GM21367 (cell line): ENCODE results near the gene SOX6.

ENCODE experiments used
- ATAC-seq: cut with Tn5 transposase; IDR thresholded peaks from one replicate; pipeline ENCODE4 v1.9.1; 2021; ENCODE audit not compliant: unreplicated experiment

Gene SOX6

DNA sequence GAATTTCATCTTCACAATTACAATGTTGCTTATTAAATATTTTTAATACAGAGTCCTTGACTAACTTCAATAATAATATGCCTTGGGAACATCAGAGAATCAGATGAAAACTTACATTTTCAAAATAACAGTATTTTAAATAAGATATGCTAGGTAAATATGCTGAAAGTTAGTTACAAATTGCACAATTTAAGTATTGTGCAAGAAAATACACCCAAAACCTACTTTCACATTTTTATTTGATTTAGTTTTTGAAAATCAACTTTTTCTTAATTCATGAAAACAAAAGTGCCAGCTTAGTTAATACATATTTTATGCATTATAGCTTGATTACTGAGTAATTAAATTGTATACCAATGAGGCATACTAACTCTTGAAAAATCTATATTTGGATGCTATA lies 76.8 kb downstream of the SOX6 start:
- no peak for ATAC-seq

DNA sequence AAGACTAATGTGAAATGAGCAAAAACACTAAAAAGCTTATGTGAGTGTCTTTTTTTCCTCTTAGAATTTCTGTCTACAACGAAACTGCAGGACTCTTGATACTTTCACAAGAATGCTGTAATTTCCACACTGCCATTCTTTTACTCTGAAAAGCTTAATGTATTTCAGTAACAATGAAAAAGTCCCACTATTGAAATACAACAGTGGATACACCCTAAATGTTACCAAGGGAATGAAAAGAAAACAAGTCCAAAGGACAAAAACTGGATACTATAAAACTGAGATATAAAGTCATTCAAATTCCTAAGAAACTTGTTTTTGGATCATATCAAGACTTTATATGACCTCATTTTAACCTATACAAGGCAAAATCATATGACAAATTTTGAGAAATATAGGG lies 77.4 kb downstream of the SOX6 start:
- ATAC-seq: no peak

DNA sequence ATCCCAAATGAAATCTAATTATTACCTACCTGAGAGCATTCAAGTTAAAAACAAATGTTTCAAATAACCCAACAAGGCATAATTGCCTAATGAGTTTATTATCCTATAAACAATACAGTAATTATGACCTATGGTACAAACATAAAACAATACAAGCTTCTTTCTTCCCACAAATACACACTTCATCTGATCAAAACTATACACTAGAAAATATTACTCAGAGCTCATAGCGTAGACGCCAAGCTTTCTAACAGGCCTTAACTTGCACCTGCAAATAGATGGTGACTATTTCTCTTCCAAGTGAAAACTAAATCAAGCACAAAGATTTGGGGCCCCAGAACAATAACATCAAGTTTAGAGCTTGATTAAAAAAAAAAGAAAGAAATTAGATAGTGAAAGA lies 78.1 kb downstream of the SOX6 start:
- ATAC-seq: no peak

DNA sequence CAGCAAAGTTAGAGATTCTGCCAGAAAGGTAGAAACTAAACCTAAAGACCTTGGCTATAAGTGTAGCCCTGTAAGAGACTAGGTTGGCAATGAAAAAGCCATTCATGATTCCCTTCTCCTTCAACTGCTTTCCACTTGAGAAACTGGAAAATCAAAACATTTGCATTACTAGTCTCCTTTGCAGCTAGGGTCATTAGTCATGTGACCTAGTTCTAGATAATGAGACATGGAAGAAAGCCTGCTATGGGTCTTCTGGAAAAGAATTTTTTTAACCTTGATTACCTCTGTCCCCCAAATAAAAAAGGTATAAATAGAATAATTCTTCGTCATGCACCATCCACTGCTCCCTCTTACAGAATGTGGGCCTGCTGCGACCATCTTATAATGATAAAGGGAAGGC lies 80.1 kb downstream of the SOX6 start:
- ATAC-seq: no peak

DNA sequence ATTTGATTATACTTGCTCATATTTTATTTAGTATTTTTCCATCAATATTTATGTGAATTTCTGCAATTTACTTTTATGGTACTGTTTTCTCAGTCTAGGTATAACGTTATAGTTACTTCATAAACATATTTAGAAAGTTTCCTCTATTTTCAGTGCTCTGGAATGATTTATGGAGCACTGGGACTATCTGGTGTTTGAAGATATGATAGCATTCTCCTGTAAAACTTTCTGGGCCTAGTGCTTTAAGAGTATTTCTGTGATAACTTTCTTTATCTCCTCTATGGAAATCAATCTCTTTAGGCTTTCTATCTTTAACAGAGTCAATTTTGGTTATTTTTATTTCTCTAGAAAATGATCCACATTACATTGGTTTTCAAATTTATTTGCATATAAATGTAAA lies 85.1 kb downstream of the SOX6 start:
- ATAC-seq: no peak

DNA sequence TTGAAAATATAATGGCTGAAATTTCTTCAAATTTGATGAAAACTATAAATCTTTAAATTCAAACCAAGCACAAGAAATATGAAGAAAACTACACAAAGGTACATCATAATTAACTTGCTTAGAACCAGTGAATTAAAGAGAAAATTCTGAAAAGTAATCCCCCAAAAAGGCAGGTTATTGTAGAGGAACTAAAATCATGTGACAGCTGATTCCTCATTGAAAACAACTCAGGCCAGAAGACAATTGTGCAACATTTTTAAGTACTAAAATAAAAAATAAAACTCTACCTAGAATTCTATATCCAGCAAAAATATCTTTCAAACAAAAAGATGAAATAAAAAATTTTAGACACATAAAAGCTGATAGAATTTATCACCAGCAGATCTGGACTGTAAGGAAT lies 90.3 kb downstream of the SOX6 start:
- ATAC-seq: no peak

DNA sequence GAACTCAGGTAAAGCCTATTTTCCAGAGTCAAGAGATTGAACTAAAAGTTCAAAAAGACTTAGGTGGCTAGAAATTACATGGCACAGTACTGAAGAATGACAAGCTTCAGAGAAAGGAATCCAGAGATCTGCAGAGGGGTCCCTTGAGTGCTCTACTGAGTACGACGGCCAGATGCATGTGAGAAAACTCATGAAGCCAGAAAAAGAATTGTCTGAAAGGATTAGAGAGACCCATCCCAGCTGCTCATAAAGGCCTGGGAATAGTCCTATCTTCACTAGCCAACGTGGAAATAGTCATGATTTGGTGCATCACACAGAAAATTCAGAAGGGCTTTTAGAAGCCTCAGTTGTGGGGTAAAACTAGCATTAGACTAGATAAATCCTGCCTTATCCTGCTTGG lies 91.3 kb downstream of the SOX6 start:
- no peak for ATAC-seq

DNA sequence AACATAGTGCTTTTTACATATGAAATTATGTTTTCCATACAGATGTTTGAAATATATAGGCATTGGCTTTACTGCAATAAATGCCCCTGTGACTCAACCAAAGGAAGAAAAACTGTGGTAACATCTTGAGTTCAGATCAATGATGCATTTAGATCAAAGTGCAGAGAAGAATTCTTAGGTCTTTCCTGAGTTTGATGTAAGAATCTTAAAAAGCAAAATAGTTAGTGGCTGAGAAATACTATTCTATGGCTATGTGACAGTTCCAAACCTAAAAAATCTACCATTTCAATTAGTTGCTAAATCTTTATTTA lies 93.7 kb downstream of the SOX6 start:
- no peak for ATAC-seq

DNA sequence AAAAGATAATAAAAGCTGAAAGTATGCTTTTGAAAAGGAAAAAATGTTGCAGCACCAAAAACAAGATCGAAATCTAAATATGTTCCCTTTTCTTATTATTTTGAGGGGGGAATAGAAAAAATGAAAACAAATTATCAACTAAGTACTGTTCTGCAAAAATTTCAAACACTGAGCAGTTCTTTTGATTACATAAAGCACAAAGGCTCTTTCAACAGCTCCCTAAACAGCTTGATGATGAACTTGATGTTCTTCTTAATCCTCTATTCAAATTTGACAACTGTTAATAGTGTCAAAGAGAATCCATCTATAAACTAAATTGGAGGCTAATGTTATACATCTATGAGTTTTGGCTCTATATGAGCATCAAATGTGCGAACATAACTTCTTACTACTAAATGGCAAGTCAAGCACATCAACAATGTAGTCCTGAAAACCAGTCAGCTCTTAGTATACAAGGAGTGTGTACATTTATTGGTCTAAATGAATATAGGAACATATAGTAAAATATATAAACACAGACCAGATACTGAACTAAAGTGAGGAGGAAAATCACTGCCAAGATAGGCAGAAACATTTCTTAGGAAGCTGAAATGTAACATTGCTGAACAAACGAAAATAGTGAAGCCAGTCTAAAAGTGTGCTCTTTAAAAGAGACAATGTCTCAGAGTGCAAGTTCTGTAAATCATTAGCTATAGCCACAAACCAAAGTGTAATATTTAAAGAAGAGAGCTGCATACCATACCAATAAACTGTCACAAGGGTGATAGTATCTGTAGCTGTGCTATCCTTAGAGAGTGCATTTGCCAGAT lies 94.3 kb downstream of the SOX6 start:
- no peak for ATAC-seq

DNA sequence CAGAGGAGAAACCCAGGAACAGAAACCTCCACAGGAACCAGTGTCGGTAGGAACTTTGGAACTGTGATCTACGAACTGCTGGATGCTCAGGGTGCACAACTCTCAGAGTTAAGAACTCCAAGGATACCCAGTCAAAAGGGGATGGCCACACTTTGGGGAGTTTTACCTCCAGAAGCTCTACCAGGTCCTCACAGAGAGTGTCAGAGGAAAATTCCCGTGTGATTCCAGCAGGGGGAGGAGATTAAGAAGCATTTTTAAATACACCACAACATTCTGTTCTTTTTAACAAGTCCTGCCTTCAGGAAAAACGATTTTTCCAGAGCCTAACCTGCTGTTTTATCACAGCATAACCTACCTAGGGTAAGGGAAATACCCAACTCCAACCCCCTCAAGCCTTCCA lies 104.0 kb downstream of the SOX6 start:
- ATAC-seq: no peak

DNA sequence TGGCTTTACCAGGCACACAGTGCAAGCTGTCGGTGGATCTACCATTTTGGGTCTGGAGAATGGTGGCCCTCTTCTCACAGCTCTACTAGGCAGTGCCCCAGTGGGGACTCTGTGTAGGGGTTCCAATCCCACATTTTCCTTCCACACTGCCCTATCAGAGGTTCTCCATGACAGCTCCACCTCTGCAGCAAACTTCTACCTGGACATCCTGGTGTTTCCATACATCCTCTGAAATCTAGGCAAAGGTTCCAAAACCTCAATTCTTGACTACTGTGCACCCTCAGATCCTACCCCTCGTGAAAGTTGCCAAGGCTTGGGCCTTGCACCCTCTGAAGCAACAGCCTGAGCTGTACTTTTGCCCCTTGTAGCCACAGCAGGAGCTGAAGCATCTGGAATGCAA lies 108.1 kb downstream of the SOX6 start:
- no peak for ATAC-seq

DNA sequence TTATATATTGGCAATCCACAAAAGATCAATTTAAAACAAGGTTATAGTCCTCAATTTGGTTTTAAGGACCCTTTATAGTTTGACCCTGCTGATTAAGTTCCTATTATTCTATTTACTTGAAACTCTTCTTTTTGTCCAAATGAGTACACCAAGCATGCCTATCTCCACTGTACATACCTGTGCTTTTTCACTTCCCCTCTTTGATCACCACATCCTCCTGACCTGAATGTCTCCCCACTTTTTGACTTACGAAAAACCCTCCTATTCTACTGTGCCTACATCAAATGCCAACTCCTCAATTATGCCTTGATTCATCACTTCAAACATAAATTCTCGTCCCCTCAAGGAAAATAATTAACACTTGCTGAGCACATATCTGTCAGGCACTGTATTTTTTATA lies 113.5 kb downstream of the SOX6 start:
- peak; percentile 82 for ATAC-seq

DNA sequence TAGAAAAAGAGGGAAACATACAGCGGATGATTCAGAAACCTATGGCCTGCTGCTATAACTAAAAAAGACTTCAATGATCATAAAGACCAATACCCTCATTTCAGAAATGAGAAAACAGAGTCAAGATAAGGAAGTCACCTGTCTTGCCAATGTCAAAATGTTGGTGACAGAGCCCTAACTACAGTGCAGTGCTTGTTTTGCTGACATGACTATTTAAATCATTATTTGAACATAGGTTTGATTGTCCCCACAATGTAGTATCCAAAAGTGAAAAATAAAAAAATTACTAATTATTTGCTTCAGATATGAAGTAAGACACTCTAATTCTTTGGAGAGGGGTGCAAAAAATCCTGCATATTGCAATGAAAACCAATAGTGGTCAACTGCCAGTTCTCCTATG lies 115.7 kb downstream of the SOX6 start:
- ATAC-seq: no peak

DNA sequence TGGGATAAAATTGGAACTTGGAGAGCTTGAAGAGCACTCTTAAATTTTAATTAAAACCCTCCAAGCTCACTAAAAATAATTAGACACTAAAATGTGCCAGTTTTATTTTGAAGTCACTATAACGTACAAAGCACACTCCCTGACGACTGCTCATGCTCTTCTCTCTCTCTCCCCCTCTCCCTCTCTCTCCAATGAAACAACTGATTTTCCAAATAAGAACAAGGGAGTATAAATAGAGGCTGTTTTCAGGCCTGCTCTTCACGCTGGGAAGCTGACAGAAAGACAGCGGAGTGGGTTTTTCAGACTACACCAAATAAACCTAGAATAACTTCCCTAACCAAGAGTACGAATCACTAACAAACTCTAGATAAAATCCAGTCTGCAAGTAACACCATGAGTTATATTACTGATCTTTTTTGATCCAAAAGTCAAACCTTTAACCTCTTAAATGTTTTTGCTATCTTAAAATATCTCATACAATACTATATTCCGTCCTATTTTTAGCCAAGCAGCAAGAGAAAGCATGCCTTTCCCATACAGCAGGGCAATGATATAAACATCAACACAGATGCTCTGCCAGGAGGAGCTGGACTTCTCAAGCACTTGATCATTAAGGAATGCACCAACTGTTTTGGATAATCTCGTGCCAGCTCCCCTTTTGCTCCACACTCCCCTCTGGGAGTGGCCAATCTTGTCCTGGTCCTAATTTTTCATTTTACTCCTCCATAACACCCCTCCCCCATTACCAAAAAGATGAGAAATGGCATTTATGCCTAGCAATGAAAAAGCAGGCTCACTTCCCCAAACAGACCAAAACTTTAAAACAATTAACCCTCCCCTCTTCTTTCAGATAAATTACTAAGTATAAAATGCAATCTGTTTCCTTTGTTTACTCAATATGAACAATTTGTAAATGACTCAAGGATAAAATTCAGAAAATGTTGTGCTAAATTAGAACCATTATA lies 116.9 kb downstream of the SOX6 start:
- ATAC-seq: no peak

DNA sequence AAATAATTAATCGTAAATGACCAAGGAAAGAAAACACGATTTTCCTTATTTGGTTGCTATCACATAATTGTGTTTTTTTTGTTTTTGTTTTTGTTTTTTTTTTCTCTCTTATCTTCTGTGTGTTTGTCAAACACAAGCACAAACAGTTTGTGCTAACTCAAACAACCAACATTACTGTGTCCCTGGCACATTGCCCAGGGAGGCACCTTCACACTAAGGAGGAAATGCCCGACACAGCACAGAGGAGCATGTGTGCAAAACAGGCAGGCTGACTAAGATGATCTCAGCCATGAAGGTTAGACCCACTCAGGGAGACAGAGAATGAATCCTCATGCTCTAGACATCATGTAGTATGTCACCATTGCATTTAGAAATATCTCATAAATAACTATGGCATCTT lies 130.1 kb downstream of the SOX6 start:
- no peak for ATAC-seq

DNA sequence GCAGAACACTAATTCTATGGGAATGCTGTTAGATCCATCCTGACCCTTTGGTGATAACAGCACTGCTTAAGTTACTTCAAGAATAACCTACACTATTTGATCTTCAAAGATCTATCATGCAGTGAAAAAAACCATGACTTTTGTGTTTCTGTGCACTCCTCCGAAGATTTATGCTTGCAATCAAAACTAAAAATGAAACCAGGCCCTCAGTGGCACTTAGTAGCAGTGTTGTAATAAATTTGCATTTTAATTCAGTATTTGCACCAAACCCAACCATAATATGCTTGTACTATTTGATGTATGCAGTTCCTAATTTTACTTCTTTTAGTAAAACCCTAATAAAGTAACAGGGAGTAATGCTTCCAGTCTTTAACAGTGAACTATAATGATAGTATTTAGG lies 130.7 kb downstream of the SOX6 start:
- ATAC-seq: no peak

DNA sequence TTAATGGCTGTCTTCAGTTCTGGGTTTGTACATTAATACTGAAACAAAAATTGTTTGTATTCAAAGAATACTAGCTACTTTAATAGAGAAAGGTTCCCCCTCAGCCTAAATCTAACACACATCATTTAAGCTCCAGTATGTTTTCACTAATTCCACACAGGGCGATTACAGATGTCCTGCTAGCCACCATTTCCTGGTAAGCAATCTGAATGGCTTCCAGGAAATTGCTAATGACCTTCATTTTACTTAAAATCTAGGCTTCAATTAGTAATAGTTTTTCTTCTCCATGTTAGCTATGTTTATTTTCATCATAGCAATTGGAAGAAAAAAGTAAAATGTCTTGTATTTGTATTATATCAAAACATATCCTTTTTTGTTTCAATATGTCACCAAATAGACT lies 132.8 kb downstream of the SOX6 start:
- ATAC-seq: no peak

DNA sequence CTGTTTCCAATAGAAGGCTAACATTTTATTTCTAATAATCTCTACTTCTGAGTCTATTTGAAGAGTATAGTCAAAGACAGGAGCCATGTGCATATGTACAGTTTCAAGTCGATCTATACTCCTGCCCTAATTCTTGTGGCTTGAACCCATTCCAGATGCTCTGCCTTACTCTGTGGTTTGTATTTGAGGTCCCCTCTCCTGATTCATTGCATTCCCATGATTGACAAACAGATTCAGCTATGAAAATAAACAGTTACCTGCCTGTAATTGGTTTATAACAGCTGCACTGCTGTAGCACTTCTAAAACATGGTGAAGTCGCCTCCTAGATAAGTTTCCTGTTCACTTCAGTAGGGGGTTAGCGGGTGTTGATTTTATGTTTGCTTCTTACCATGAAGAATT lies 138.7 kb downstream of the SOX6 start:
- ATAC-seq: no peak

DNA sequence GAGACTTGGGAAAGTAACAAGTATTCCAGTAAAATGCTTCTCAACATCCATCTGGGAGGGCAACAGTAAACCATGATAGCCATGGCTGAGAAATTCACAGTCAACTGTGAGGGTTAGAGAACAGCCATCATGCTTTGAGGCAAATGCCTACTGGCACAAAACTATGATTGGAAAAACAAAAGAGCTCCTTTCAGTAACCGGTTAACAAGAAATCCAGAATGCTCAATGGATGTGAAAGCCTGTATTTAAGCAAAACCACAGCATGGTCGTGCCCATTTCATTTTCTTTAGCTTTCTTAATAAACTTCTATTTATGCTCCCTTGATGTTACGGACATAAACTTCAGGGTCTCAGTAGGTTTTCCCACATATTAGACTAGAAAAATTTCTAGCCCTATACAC lies 139.5 kb downstream of the SOX6 start:
- no peak for ATAC-seq

DNA sequence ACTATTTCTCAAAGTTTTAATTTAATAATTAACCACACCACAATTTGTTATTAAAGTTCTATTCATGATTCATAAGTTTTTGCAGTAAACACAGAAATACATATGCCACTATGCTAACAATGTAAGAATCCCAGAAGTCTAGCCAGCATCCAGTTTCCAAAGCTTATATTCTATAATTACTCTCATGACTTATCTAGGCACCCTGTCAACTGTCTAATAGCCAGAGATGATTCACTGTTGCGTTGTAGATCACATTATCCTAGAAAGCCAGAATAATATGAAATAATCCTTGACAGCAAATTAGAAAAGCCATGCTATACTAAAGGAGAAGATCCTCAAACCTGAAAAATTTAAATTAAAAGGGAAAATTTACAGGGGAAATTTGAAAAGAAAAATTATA lies 141.0 kb downstream of the SOX6 start:
- ATAC-seq: no peak

DNA sequence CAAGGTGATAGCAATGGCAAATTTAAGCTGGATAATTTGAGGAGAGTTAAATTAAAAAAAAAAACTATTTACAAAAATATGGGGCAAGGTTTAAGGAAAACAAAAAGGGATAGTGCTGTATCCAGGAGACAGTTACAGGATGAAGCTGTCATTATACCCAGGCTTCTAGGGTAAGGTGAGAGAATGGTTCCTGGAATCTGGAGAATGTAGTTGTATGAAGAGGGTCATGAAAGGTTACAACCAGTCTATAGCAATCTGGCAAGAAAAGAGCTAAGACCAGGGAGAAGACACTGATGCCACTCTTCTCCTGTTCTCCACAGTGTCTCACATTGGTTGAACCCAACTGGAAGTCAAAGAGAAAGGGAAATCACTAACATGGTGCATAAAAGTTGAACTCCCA lies 144.9 kb downstream of the SOX6 start:
- ATAC-seq: no peak

DNA sequence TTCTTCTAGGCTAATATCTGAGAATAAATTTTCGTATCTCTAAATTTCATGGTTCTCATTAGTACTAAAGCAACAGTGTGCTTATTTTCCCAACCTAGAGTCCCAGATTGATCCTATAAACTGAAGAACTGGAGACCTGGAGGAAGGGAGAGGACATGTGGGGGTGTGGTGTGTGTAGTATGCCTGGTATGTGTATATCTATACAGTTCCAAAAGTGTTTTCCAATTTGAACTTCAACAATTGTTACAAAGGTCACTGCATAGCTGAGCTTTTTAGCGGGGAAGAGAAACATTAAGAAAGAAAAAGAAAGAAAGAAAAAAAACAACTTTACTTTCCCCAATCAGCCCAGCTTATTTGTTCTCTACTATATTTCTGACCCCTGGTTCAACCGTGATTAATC lies 152.1 kb downstream of the SOX6 start:
- ATAC-seq: no peak
